ENCODE results near the gene KRT26. TPM values are rescaled to one million over a fixed set of nuclear protein-coding genes. Genes with fewer than 3 reads are reported as not detected.

Gene KRT26
- total and polyA plus RNA-seq, 2 of the 8 experiments (the other 6 are each of a cell fraction or from before 2014, with no cell fraction given), result not detected

- Histone ChIP-seq H2BK5ac (ENCODE audit: low read depth, low read length) (no peak within 1 kb of the TSS), H3K79me1 (ENCODE audit: low read depth, low read length) (no peaks in the 10 kb centered on the region), H4K8ac (ENCODE audit: extremely low read depth, insufficient read depth, low read length) (no peak within 1 kb of the TSS), H3K27me3 (replicated peaks in 1 of 4; ENCODE audit: control insufficient read depth in 3 of 4, extremely low read depth in 1 of 4, insufficient read depth in 3 of 4, low read length in 3 of 4) (peaks cover 0 to 1% (median 0%) of the 10 kb centered on the region in 4 experiments; a peak in 1 of 7 replicates), H3K36me3 (ENCODE audit: control insufficient read depth in 2 of 4, insufficient read depth in 4 of 4, low read length in 3 of 4) (no peaks in the 10 kb centered on the region), H2BK120ac (replicated peaks; ENCODE audit: low read depth, low read length) (no peak within 1 kb of the TSS), H3K4me2 (ENCODE audit: insufficient read depth in 1 of 2, low read depth in 2 of 2, low read length in 2 of 2) (no peak within 1 kb of the TSS), H3K14ac (ENCODE audit: insufficient read length) (no peak within 1 kb of the TSS), H2BK15ac (ENCODE audit: low read length) (no peak within 1 kb of the TSS), H3K56ac (replicated peaks; ENCODE audit: insufficient read length, low read depth, low read length) (no peak within 1 kb of the TSS), H3K23me2 (ENCODE audit: low read depth, low read length) (no peaks in the 10 kb centered on the region; the same call in 1 of the 2 replicates), H4K20me1 (replicated peaks in 1 of 2; ENCODE audit: control insufficient read depth in 1 of 2, insufficient read depth in 2 of 2, low read length in 2 of 2) (no peaks in the 10 kb centered on the region), H2BK12ac (ENCODE audit: low read depth, low read length) (no peak within 1 kb of the TSS), H3K27ac (ENCODE audit: low read depth, low read length) (no peak within 1 kb of the TSS), H3K4ac (replicated peaks; ENCODE audit: insufficient read length, low read depth, low read length) (no peak within 1 kb of the TSS), H3K9ac (replicated peaks in 1 of 4; ENCODE audit: extremely low read depth in 1 of 4, low read depth in 3 of 4, low read length in 3 of 4) (no peak within 1 kb of the TSS), H2AK5ac (ENCODE audit: low read depth, low read length) (no peak within 1 kb of the TSS), H3K79me2 (ENCODE audit: control insufficient read depth in 1 of 2, insufficient read depth in 2 of 2, low read length in 2 of 2) (no peaks in the 10 kb centered on the region), H3K23ac (ENCODE audit: insufficient read length) (no peak within 1 kb of the TSS), H2BK20ac (ENCODE audit: low read length) (no peak within 1 kb of the TSS), H2AFZ (ENCODE audit: low read length) (no peak within 1 kb of the TSS), H3K4me1 (replicated peaks in 1 of 4; ENCODE audit: control insufficient read depth in 3 of 4, insufficient read depth in 4 of 4, low read length in 3 of 4) (no peaks in the 10 kb centered on the region), H3K4me3 (ENCODE audit: extremely low read depth in 1 of 4, insufficient read depth in 2 of 4, low read depth in 3 of 4, low read length in 4 of 4) (no peak within 1 kb of the TSS; a peak in 2 of 8 replicates), H4K5ac (ENCODE audit: insufficient read length, low read depth, low read length) (no peak within 1 kb of the TSS), H3K18ac (ENCODE audit: extremely low read depth, low read length) (no peak within 1 kb of the TSS), H3K9me3 (ENCODE audit: insufficient read depth in 2 of 2, low read depth in 1 of 2, low read length in 1 of 2) (peaks cover 0 to 4% of the 10 kb centered on the region in 2 experiments; a peak in 1 of 4 replicates), H4K91ac (replicated peaks; ENCODE audit: insufficient read length, low read length) (no peak within 1 kb of the TSS)
- ChIA-PET CTCF (ENCODE audit: partially characterized antibody) (interaction anchor here (0.5 kb wide), 1 partner anchor 48 kb away, joined by 3 read pairs; no protein-coding TSS in a partner anchor), POLR2A (ENCODE audit: partially characterized antibody) (no interaction called here)
- DNase-seq (ENCODE audit: low read depth in 1 of 2, low spot score in 2 of 2) (no peak), FAIRE-seq (no peak)
- TF ChIP-seq SAP30 (IDR thresholded peaks at IDR 0.05; ENCODE audit: insufficient read depth, insufficient replicate concordance, low read length), result no peak
- TF ChIP-seq ATF2 (IDR thresholded peaks at IDR 0.05; ENCODE audit: low read length), result no peak
- TF ChIP-seq CHD2 (IDR thresholded peaks at IDR 0.05; ENCODE audit: low read length), result no peak
- TF ChIP-seq SIRT6 (IDR thresholded peaks at IDR 0.05; ENCODE audit: low read length), result no peak
- TF ChIP-seq KDM4A (IDR thresholded peaks at IDR 0.05; ENCODE audit: low read depth, low read length, severe bottlenecking), result no peak
- no peak for TF ChIP-seq HDAC6 (IDR thresholded peaks at IDR 0.05; ENCODE audit: low read depth, low read length)
- TF ChIP-seq SIX5 (IDR thresholded peaks at IDR 0.05; ENCODE audit: low read depth, low read length), result no peak
- TF ChIP-seq TBP (IDR thresholded peaks at IDR 0.05; ENCODE audit: low read depth, low read length), result no peak
- no peak for TF ChIP-seq TAF1 (IDR thresholded peaks at IDR 0.05; ENCODE audit: low read depth, low read length)
- no peak for TF ChIP-seq CREB1 (IDR thresholded peaks at IDR 0.05)
- TF ChIP-seq BACH1 (IDR thresholded peaks at IDR 0.05; ENCODE audit: low read length), result no peak
- WGBS, 2 experiments (ENCODE audit: extremely low coverage in 1 of 2, insufficient coverage in 1 of 2, insufficient read length in 1 of 2, insufficient replicate concordance in 2 of 2, low coverage in 1 of 2, low lambda C conversion rate in 2 of 2, missing lambda C conversion rate in 1 of 2), result 89% methylated on average over 4 of the region's 4 CpGs; no CpG with 5 or more reads in 1 of the 2 experiments
Measured at GRCh38 chr17:40755231-40755630, 16.8 kb downstream of the KRT26 start, which contains the start of gene KRT25. Gene KRT25, minus strand, starts transcription at chr17:40755331. Its CDS starts 60 bp downstream, at chr17:40755271.
